ENCODE measurements around the gene ARHGAP6.

DNA sequence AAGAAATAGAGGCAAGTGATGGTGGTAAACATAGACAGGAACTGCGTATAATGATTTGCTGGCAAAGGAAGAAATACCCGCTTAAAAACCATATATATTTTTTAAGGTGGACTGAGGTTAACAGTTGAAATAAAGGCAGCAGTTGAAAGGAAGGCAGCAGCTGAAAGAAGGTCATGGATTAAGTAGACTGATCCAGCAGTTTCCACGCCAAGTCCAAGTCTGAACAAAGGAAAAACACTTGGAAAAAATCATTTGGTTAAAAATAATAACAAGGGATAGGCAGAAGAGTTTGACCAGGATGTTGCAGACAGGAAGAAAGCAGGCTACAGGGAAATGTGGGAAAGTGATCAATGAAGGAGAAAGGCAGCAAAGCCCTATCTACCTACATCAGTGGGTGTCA, 278.9 kb downstream of the ARHGAP6 start:
- TF ChIP-seq, protein P1, sequence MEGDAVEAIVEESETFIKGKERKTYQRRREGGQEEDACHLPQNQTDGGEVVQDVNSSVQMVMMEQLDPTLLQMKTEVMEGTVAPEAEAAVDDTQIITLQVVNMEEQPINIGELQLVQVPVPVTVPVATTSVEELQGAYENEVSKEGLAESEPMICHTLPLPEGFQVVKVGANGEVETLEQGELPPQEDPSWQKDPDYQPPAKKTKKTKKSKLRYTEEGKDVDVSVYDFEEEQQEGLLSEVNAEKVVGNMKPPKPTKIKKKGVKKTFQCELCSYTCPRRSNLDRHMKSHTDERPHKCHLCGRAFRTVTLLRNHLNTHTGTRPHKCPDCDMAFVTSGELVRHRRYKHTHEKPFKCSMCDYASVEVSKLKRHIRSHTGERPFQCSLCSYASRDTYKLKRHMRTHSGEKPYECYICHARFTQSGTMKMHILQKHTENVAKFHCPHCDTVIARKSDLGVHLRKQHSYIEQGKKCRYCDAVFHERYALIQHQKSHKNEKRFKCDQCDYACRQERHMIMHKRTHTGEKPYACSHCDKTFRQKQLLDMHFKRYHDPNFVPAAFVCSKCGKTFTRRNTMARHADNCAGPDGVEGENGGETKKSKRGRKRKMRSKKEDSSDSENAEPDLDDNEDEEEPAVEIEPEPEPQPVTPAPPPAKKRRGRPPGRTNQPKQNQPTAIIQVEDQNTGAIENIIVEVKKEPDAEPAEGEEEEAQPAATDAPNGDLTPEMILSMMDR (IDR thresholded peaks at IDR 0.05): no peak
- TF ChIP-seq POLR2AphosphoS5 (IDR thresholded peaks at IDR 0.05) (no peak), POLR2A (IDR thresholded peaks at IDR 0.05) (no peak)
